Activated CD8-positive, alpha-beta memory T cell treated with anti-CD3 and anti-CD28 coated beads for 1 hour (primary cell): ENCODE results near the gene MON1B.
A peak's percentile ranks its signal among the peaks of the same experiment; 100 is the strongest.
"Not testable (repeated sequence)": the region's sequence is repeated elsewhere in the genome, so short reads cannot be mapped to it uniquely, and the experiment has no call there.

ENCODE experiments used
- DNase-seq, 2 donors: peaks; one replicate each; pipeline ENCODE4 v3.0.0-alpha.2; 2020; ENCODE audit warnings: low read depth in 1 of 2; ENCODE audit errors: extremely low read depth in 1 of 2

MON1B gene

DNA sequence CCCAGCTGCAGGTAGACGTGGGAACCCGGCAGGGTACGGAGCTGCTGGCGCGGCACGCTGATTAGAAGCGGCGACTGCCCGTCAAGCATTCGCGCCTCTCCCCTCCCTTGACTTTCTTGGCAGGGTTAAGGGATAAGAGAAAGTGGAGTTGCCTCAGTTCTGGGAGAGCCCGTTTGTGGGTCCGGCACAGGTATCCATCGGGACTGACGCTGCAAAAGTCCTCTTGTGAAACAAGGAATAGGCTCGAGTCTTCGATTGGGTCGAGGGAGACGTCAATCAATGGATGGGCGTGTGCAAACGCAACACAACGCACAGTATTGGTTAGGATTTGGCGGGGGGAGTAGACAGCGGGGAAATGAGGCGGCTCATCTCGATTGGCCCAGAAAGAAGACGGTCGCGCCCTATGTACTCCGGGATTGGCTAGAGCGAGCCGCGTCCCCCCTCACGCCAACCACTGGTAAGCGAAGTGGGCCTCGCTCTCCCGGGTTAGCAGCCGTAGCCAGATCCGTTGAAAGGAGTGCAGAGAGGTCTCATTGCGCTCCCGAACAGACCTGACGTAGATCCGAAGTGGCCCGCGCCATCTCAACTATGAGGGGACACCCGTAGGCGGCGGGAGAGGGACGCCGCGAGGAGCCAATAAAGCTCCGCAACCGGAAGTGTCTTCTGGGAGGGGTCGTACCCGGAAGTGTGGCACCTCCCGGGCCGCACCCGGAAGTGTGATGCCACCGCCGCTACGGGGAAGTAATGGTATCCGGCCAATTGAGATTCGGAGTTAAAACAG lies at the start of gene MON1B:
Gene MON1B (plus strand): TSS at position 713 of the 781 bp plus-strand sequence. CDS start 296 bp downstream, outside the sequence.
- peak; percentile 87 to 91 for DNase-seq

GRCh38 chr16:77143364-77143763 lies 47.6 kb upstream of the MON1B start:
- no peak for DNase-seq

- DNase-seq: no peak
Observed at GRCh38 chr16:77148121-77148520, 42.9 kb upstream of the MON1B start.

- DNase-seq: no peak
Observed at GRCh38 chr16:77157346-77158058, 33.5 kb upstream of the MON1B start.

DNA sequence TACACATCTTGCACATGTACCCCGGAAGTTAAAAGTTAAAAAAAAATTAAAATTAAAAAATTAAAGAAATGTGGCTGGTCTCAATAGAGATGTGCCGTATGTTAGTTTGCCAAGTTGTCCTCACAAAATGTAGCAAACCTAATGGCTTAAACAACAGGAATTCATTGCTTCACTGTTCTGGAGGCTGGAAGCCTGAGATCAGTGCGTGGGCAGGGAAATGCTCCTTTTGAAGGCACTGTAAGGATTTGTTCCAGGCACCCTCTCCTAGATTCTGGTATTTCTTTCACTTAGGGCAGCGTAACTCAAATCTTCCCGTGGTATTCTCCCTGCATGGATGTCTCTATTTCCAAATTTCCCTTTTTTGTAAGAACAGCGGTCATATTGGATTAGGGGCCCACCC lies 32.7 kb upstream of the MON1B start:
- no peak for DNase-seq

- DNase-seq: no peak
Observed at GRCh38 chr16:77165006-77165405, 26.0 kb upstream of the MON1B start.

DNA sequence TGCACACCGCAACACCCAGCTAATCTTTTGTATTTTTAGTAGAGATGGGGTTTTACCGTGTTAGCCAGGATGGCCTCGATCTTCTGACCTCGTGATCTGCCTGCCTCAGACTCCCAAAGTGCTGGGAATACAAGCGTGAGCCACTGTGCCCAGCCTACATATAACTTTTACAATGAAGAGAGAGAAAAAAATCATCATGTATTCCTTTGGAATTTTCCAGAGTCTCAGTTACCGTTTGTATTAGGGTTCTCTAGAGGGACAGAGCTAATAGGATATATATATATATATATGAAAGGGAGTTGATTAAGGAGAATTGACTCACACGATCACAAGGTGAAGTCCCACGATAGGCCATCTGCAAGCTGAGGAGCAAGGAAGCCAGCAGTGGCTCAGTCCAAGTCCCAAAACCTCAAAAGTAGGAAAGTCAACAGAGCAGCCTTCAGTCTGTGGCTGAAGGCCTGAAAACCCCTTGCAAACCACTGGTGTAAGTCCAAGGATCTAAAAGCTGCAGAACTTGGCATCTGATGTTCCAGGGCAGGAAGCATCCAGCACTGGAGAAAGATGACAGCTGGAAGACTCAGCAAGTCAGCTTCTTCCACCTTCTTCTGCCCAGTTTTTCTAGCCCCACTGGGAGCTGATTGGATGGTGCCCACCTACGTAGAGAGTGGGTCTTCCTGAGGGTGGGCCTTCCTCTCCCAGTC lies 25.3 kb upstream of the MON1B start:
- DNase-seq: not testable (repeated sequence)

DNA sequence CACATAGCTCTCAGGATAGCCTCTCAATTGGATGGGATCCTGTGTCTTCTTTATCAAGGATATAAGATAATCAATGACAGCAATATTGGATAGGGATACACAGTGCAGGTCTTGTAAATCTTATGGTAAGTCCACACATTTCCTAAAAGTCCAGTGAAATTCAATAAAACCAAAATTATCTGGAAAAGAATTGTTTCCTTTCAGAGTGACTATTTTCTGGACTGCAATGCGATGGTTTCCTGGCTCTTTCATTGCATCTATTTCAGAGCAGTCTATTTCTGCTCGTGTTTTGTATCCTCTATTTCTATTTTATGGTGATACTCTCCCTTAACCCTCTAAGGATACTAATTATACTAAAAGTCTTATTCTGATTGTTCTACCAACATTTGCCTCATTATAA lies 24.3 kb upstream of the MON1B start:
- no peak for DNase-seq

DNA sequence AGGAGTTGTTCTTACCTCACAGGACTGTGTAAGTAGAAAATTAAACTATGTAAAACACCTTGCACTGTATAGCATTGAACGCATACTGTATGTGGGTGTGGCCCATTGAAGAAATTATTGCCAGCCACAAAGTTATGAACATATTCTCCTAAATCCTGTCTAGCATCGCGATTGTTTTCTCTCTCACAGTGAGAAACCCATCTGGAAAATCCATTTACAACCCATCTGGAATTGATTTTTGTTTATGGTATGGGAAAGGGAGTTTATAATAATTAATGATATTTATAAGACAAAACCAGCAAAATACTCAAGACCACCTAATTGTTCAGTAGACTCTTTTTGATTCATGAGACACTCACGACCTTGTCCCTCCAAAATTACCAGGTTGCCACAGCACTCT lies 22.1 kb upstream of the MON1B start:
- no peak for DNase-seq

DNA sequence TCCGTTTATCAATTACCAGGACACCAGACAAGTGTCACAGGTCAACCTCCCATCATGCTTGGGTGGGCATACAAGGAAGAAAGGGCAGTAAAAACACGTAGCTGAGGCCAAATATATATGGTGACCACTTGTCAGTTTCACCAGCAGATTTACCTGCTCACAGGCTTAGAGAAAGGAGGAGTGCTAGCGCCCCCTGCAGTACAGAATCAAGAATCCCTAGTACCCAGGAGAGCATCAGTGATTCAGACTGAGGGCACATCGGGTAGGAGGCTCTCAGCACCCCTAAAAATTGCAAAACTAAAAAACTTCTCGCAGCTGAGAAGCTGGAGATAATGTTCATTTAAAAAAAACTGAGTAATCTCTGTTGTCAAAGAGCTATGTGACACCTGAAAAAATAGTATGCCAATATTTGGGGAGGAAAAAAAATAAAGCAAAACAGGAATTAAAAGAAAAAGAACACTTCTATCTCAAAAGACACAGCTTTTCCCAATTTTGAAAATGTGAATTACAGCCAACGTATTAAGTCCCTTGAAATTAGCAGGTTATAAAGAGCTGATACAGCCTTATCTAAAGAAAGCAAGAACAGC lies 21.2 kb upstream of the MON1B start:
- no peak for DNase-seq

DNA sequence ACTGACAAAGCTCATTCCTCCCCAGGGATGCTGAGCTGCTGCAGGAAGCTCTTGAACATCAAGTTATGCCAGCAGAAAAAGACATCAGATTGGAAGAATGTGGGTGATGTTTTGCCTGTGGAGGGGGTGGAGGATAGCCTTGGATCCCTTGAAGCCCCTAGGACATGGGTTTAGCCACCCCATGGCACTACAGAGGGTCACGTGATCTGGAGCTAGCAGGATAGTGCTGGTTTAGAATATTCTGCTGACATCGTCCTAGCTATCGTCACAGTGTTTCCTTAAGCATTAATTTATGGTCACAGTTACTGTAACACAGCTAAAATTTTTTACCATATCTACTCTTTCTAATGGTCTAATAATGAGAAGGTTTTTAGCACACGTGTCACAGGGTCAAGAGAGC lies 20.2 kb upstream of the MON1B start:
- no peak for DNase-seq

DNA sequence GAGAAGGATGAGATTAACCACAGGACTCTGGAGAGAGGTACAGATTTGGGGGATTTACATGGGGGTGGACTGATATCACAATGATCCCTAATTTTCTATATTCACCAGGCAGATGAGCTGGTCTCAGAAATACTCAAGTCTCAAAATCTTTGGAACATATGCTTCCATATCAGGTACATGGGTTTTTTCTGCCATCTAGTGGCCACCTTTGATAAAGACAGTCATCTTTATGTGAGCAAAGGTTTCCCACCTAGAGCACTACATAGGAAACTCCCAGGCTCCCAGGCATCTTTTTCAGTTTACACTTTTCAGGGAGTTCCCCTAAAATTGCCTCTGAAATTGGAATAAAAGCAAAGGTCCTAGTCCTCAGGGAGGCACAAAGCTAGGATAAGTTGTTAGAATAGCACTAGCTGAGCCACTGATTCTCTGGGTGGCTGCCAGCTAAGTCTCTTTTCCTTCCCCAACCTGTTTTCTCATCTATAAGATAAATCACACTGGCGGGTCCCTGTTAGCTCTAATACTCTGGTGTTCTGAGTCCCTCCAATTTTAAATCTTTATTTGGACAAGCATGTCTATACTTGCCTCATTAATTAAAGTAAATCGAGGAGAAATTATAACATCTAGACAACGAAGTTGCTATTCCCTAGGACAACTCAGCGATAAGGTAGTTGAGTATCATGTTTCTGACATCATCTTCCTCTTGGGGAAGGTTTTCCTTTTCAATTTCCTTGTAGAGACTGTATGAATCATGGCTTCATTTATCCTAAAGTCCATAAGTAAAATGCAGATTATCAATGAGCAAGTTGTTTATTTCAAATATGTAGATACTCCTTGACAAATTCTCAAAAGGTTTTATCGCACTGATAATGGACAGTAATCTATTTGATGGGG lies 19.0 kb upstream of the MON1B start:
- DNase-seq: no peak

DNA sequence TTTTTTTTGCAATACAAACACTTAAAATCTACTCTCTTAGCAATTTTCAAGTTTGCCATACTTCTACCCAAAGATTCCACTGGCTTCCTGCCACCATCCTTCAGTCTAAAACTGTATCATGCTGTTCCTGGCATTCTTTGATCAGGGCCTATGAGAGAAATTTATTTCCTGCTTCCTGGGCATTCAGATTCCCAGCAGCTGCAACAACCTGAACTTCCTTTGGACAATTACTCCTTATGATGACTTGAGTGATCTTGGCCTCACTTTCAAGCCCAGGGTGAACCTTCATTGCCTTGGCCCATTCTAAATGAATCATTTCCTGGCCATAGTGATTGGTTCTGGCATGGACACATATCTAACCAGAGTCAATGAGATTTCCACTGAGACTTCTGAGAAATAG lies 18.0 kb upstream of the MON1B start:
- DNase-seq: no peak

DNA sequence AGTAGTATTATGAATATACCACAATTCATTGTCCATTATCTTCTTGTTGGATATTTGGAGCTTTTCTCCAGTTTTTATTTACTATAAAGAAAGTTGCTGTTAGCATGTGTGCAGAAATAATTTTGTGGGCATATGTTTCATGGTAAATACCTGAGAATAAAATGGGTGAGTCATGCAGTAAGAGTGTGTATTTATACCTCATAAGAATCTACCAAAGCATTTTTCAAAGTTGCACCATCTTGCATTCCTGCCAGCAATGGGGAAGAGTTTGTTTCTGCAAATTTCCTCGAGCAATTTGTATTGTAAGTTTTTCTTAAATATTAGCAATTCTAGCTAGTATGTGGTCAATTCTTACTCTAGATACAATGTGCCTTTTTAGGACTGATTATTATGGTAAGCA lies 7.9 kb upstream of the MON1B start:
- no peak for DNase-seq

GRCh38 chr16:77186298-77186697 lies 4.7 kb upstream of the MON1B start:
- DNase-seq: not testable (repeated sequence)

DNA sequence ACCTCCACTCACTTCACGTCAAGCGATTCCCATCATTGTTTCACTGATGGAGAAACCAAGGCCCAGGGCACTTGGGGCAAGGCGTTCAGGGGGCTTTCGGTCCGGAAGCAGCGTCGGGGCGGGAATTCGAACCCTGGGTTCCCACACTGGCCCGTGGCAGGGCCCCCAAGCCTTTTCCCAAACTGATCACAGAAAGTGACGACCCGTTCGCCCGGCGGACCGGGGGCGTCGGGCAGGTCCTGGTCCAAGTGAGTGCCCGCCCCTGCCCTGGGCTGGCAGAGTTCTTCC lies 856 bp upstream of the MON1B start:
- DNase-seq: no peak

DNA sequence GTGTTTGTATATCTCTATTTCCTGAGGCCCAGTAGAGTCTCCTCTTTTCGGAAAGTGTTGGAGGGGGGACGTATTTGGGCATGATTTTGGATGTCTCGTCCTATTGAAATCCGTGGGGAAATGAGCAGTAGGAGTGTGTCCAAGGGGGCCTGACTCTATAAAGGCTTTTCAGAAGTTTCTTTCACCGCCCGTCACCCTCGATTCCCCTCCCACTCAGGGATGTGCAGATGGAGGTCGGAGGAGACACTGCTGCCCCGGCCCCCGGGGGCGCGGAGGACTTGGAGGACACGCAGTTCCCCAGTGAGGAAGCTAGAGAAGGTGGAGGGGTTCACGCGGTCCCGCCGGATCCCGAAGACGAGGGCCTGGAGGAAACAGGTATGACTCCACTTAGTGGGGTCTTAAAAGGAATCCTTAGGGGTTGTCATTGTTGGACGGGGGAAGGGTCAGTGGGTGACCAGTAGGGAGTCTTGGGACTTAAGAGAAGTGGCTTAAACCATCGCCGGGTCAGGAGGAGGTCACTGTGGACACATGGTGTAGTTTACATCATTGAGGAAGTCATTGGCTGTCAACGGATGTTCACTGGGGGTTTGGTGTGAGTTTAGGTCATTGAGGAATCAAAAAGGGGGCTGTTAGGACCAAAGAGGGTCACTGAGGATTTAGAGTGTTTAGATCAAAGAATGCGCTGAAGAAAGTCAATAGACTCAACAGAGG lies 424 bp downstream of the MON1B start:
- DNase-seq: no peak

GRCh38 chr16:77193377-77193776 lies 2.4 kb downstream of the MON1B start:
- DNase-seq: no peak

GRCh38 chr16:77194295-77195231 lies 3.6 kb downstream of the MON1B start:
- no peak for DNase-seq
